H9 (cell line): ENCODE results near the gene TEC. TPM values are rescaled to one million over a fixed set of nuclear protein-coding genes. Genes with fewer than 3 reads are reported as not detected.

Source experiments
- DNase-seq: peaks from one replicate; pipeline ENCODE4 v3.0.0-alpha.2; 2017
- H2AFZ ChIP-seq: one replicate; pipeline ENCODE4 v1.6.1; 2013; ENCODE audit warnings: mild to moderate bottlenecking, low read length, control low read depth, moderate library complexity
- H2AK5ac ChIP-seq: 2 replicates; pipeline ENCODE4 v1.6.1; 2013; ENCODE audit warnings: low read length, control low read depth, mixed read lengths; ENCODE audit not compliant: insufficient read length
- H2BK120ac ChIP-seq: one replicate; pipeline ENCODE4 v1.6.1; 2013; ENCODE audit warnings: low read depth, mild to moderate bottlenecking, low read length, control low read depth, inconsistent platforms; ENCODE audit not compliant: poor library complexity, severe bottlenecking
- H2BK12ac ChIP-seq: 2 replicates; pipeline ENCODE4 v1.6.1; 2013; ENCODE audit warnings: low read length, control low read depth, mixed read lengths, low read depth; ENCODE audit not compliant: insufficient read length
- H2BK15ac ChIP-seq: 2 replicates; pipeline ENCODE4 v1.6.1; 2013; ENCODE audit warnings: low read depth, low read length, control low read depth
- H2BK20ac ChIP-seq: one replicate; pipeline ENCODE4 v1.6.1; 2013; ENCODE audit warnings: low read depth, mild to moderate bottlenecking, low read length, control low read depth, inconsistent platforms; ENCODE audit not compliant: poor library complexity, severe bottlenecking
- H2BK5ac ChIP-seq: 2 replicates; pipeline ENCODE4 v1.6.1; 2013; ENCODE audit warnings: low read length, control low read depth, mixed read lengths; ENCODE audit not compliant: insufficient read length
- H3K14ac ChIP-seq: 2 replicates; pipeline ENCODE4 v1.6.1; 2013; ENCODE audit warnings: low read length, control low read depth; ENCODE audit not compliant: insufficient read depth
- H3K18ac ChIP-seq: 2 replicates; pipeline ENCODE4 v1.6.1; 2013; ENCODE audit warnings: low read depth, mild to moderate bottlenecking, mixed read lengths, low read length, control low read depth; ENCODE audit not compliant: insufficient read length
- H3K23ac ChIP-seq: 2 replicates; pipeline ENCODE4 v1.6.1; 2013; ENCODE audit warnings: low read length, control low read depth, mixed read lengths, low read depth; ENCODE audit not compliant: insufficient read length
- H3K23me2 ChIP-seq: 2 replicates; pipeline ENCODE4 v1.6.1; 2013; ENCODE audit warnings: low read depth, mild to moderate bottlenecking, mixed read lengths, low read length, control low read depth; ENCODE audit not compliant: insufficient read length, poor library complexity, severe bottlenecking
- H3K27ac ChIP-seq: 2 replicates; pipeline ENCODE4 v1.5.1; 2013; ENCODE audit warnings: low read length, control low read depth, mixed read lengths, low read depth; ENCODE audit not compliant: insufficient read length
- H3K27me3 ChIP-seq: 2 replicates; pipeline ENCODE4 v1.6.1; 2013; ENCODE audit warnings: low read length, control low read depth, inconsistent platforms; ENCODE audit not compliant: insufficient read depth
- H3K4ac ChIP-seq: 2 replicates; pipeline ENCODE4 v1.6.1; 2013; ENCODE audit warnings: low read depth, mild to moderate bottlenecking, control low read depth, inconsistent platforms, low read length, moderate library complexity
- H3K4me1 ChIP-seq: 2 replicates; pipeline ENCODE4 v1.6.1; 2013; ENCODE audit warnings: low read length, control low read depth, inconsistent platforms; ENCODE audit not compliant: insufficient read depth
- H3K4me2 ChIP-seq: 2 replicates; pipeline ENCODE4 v1.6.1; 2013; ENCODE audit warnings: low read length, control low read depth, mixed read lengths; ENCODE audit not compliant: insufficient read length, insufficient read depth
- H3K56ac ChIP-seq: 2 replicates; pipeline ENCODE4 v1.6.1; 2013; ENCODE audit warnings: low read depth, mild to moderate bottlenecking, mixed read lengths, low read length, control low read depth; ENCODE audit not compliant: insufficient read length
- H3K79me1 ChIP-seq: 2 replicates; pipeline ENCODE4 v1.6.1; 2013; ENCODE audit warnings: low read depth, mild to moderate bottlenecking, moderate library complexity, low read length, control low read depth, inconsistent platforms; ENCODE audit not compliant: insufficient read depth, poor library complexity, severe bottlenecking
- H3K79me2 ChIP-seq: 2 replicates; pipeline ENCODE4 v1.6.1; 2013; ENCODE audit warnings: low read length, control low read depth, inconsistent platforms; ENCODE audit not compliant: insufficient read depth
- H3K9ac ChIP-seq: 2 replicates; pipeline ENCODE4 v1.6.1; 2013; ENCODE audit warnings: low read length, control low read depth, mixed read lengths; ENCODE audit not compliant: insufficient read length; ENCODE audit errors: extremely low read depth
- H3K9me3 ChIP-seq: one replicate; pipeline ENCODE4 v1.6.1; 2013; ENCODE audit warnings: low read depth, low read length, inconsistent platforms; ENCODE audit not compliant: control insufficient read depth
- H3T11ph ChIP-seq: one replicate; pipeline ENCODE4 v1.6.1; 2013; ENCODE audit warnings: mild to moderate bottlenecking, low read length, control low read depth, inconsistent platforms
- H4K20me1 ChIP-seq: one replicate; pipeline ENCODE4 v1.6.1; 2013; ENCODE audit not compliant: control insufficient read depth, insufficient read length, insufficient read depth
- H4K5ac ChIP-seq: 2 replicates; pipeline ENCODE4 v1.6.1; 2013; ENCODE audit warnings: low read depth, mild to moderate bottlenecking, mixed read lengths, low read length, control low read depth; ENCODE audit not compliant: insufficient read length
- H4K8ac ChIP-seq: replicated peaks from 2 replicates; pipeline ENCODE4 v1.6.1; 2013; ENCODE audit warnings: low read length, control low read depth, mixed read lengths, low read depth; ENCODE audit not compliant: insufficient read length
- H4K91ac ChIP-seq: 2 replicates; pipeline ENCODE4 v1.6.1; 2013; ENCODE audit warnings: low read depth, mild to moderate bottlenecking, moderate library complexity, mixed read lengths, low read length, control low read depth; ENCODE audit not compliant: insufficient read length
- H3K27ac Mint-ChIP-seq, 3 experiments: 2 replicates in 2 of 3; 3 replicates in 1 of 3; pipeline ENCODE4 v1.8.0; 2020 to 2021; ENCODE audit warnings: mixed read lengths in 3 of 3, mild to moderate bottlenecking in 1 of 3, moderate library complexity in 1 of 3
- H3K27me3 Mint-ChIP-seq: 2 replicates; pipeline ENCODE4 v1.8.0; 2021; ENCODE audit warnings: low read depth, mild to moderate bottlenecking, moderate library complexity, mixed read lengths
- H3K36me3 Mint-ChIP-seq, 3 experiments: 2 replicates in 2 of 3; 3 replicates in 1 of 3; pipeline ENCODE4 v1.8.0; 2020 to 2021; ENCODE audit warnings: low read depth in 3 of 3, mixed read lengths in 3 of 3; ENCODE audit not compliant: insufficient read depth in 1 of 3
- H3K4me1 Mint-ChIP-seq, 2 experiments: 2 replicates each; pipeline ENCODE4 v1.8.0; 2020; ENCODE audit warnings: mixed read lengths in 2 of 2
- H3K4me3 Mint-ChIP-seq, 2 experiments: 2 replicates in 1 of 2; 3 replicates in 1 of 2; pipeline ENCODE4 v1.8.0; 2020 to 2021; ENCODE audit warnings: mild to moderate bottlenecking in 2 of 2, mixed read lengths in 2 of 2, moderate library complexity in 1 of 2
- H3K9me3 Mint-ChIP-seq, 2 experiments: 2 replicates in 1 of 2; 3 replicates in 1 of 2; pipeline ENCODE4 v1.8.0; 2020; ENCODE audit warnings: mild to moderate bottlenecking in 2 of 2, mixed read lengths in 2 of 2, moderate library complexity in 1 of 2
- CTCF ChIP-seq: fragments of 200-600 bp; sonication (generic); conservative IDR thresholded peaks from 3 replicates; pipeline ENCODE4 v1.8.0; 2021; ENCODE audit warnings: antibody characterized with exemption, mild to moderate bottlenecking
- WGBS: extraction: QIAGEN DNeasy Blood & Tissue Kit; methylation state at CpG from one replicate; pipeline ENCODE4 v1.1.7; 2013; ENCODE audit warnings: missing lambda C conversion rate, low lambda C conversion rate, mixed read lengths; ENCODE audit not compliant: insufficient read length; ENCODE audit errors: extremely low coverage; 5-methylcytosine and 5-hydroxymethylcytosine counted together
- total RNA-seq: library from RNA; stranded (reverse); gene quantifications from 2 replicates; pipeline ENCODE4 v1.2.1, GENCODE V29; 2021

Gene TEC
- total RNA-seq, 1 experiment from 2014 or later = 1.8 TPM

- H4K8ac ChIP-seq = no peak overlapping the region
- no peak overlapping the region for H3K14ac ChIP-seq
- no peak overlapping the region for H2BK12ac ChIP-seq
- DNase-seq = no peak
- no peak overlapping the region for H3K18ac ChIP-seq
- no peak overlapping the region for H2BK120ac ChIP-seq
- Mint-ChIP-seq H3K27ac (no peak overlapping the region), H3K4me1 (0 out of 4 replicates have a peak, but pooled peaks cover 0 to 3% of the 10 kb centered on the region in 2 experiments), H3K27me3 (no peaks in the 10 kb centered on the region; the same call in 1 of the 2 replicates), H3K36me3 (no peaks in the 10 kb centered on the region), H3K9me3 (no peaks in the 10 kb centered on the region), H3K4me3 (no peak overlapping the region)
- no peak overlapping the region for H2BK5ac ChIP-seq
- no peak overlapping the region for H4K91ac ChIP-seq
- no peaks in the 10 kb centered on the region for H4K20me1 ChIP-seq
- no peak overlapping the region for H2BK15ac ChIP-seq
- H3K4me2 ChIP-seq = no peak overlapping the region
- H3K23me2 ChIP-seq = no peaks in the 10 kb centered on the region
- H3K27ac ChIP-seq = no peak overlapping the region
- H3K79me2 ChIP-seq = no peaks in the 10 kb centered on the region; the same call in 1 of the 2 replicates
- H3K4me1 ChIP-seq = no peaks in the 10 kb centered on the region
- no peaks in the 10 kb centered on the region for H3K27me3 ChIP-seq
- no peak overlapping the region for H3T11ph ChIP-seq
- H3K9ac ChIP-seq = no peak overlapping the region
- H3K79me1 ChIP-seq = no peaks in the 10 kb centered on the region
- no peak for TF ChIP-seq CTCF
- no peak overlapping the region for H3K23ac ChIP-seq
- no CpG with 5 or more reads among the region's 6 CpGs for WGBS
- H3K56ac ChIP-seq = no peak overlapping the region
- H3K9me3 ChIP-seq = no peaks in the 10 kb centered on the region
- no peak overlapping the region for H2AK5ac ChIP-seq
- no peak overlapping the region for H3K4ac ChIP-seq
- H4K5ac ChIP-seq = no peak overlapping the region
- H2BK20ac ChIP-seq = no peak overlapping the region
- no peak overlapping the region for H2AFZ ChIP-seq
Measured at GRCh38 chr4:48255072-48255958, 14.3 kb downstream of the TEC start.
